Fibroblast of skin of abdomen (primary cell): Measurements from ENCODE around the gene PTPRM.

Experiments
- DNase-seq: peaks from one replicate; pipeline ENCODE4 v3.0.0-alpha.2; 2013

Gene PTPRM

DNA sequence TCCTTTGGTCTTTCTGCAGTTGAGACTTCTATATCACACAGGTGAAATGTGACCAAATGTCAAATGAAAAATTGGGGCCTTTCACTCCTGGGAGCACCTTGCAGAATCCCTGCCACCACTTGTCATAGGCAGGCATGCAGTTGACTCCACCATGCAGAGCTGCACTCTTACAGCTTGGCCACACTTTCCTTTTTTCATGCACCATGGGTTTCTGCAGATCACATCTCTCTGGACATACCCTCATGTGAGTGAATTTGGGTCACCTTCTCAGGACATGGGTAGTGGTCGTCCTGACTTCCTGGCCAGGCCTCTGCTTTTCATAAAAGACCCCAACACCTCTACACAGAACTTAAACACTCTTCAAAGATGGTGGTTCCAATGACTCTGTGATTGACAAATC is 887.0 kb downstream of the PTPRM start:
- no peak for DNase-seq

- DNase-seq: no peak
Observed at GRCh38 chr18:8455661-8456614, 888.8 kb downstream of the PTPRM start.
